HepG2 (cell line): Measurements from ENCODE around the gene AUP1.

Experiments used
- EP300 ChIP-seq, 3 experiments: sonication (generic) in 1 of 3; formaldehyde crosslinking in 1 of 3; IDR thresholded peaks; 2 replicates each; pipeline versions ENCODE4 v1.5.1 to v1.6.1; 2011 to 2020; ENCODE audit warnings: low read depth in 2 of 3, low read length in 2 of 3, borderline replicate concordance in 1 of 3, improper control_type of control experiment in 1 of 3, mild to moderate bottlenecking in 1 of 3, missing genetic modification reagents in 1 of 3, moderate library complexity in 1 of 3
- MAFF ChIP-seq: IDR thresholded peaks from 2 replicates; pipeline ENCODE4 v1.6.1; 2011; ENCODE audit warnings: low read depth, low read length, improper control_type of control experiment
- NFRKB ChIP-seq: fragments of 450-650 bp; IDR thresholded peaks from 2 replicates; pipeline ENCODE4 v1.6.1; 2017
- SMAD1 ChIP-seq: sonication (generic); formaldehyde crosslinking; IDR thresholded peaks from 2 replicates; pipeline ENCODE4 v1.4.0; 2020; ENCODE audit warnings: missing genetic modification reagents, low read depth, mild to moderate bottlenecking, borderline replicate concordance
- SNRNP70 ChIP-seq: fragments of 200-400 bp; formaldehyde crosslinking; IDR thresholded peaks from 2 replicates; pipeline ENCODE4 v1.6.1; 2017; ENCODE audit warnings: mild to moderate bottlenecking, low read depth, low read length, moderate library complexity
- SOX6 ChIP-seq, 2 experiments: fragments of 450-650 bp in 1 of 2; sonication (generic) in 1 of 2; formaldehyde crosslinking in 1 of 2; IDR thresholded peaks; 2 replicates each; pipeline versions ENCODE4 v1.4.0 to v1.6.1; 2017 to 2020; ENCODE audit warnings: antibody characterized with exemption in 1 of 2, mild to moderate bottlenecking in 1 of 2, missing genetic modification reagents in 1 of 2
- ZBTB7A ChIP-seq: sonication (generic); formaldehyde crosslinking; IDR thresholded peaks from 2 replicates; pipeline ENCODE4 v1.8.0; 2022; ENCODE audit warnings: mild to moderate bottlenecking, missing genetic modification reagents
- ZC3H13 ChIP-seq: sonication (generic); formaldehyde crosslinking; IDR thresholded peaks from 2 replicates; pipeline ENCODE4 v1.8.1; 2023; ENCODE audit warnings: mild to moderate bottlenecking, missing genetic modification reagents, moderate library complexity
- ZFP1 ChIP-seq: IDR thresholded peaks from 2 replicates; pipeline ENCODE4 v1.6.1; 2016
- ZFP36L2 ChIP-seq: sonication (generic); formaldehyde crosslinking; IDR thresholded peaks from 2 replicates; pipeline ENCODE4 v1.4.0; 2020; ENCODE audit warnings: missing genetic modification reagents
- ZNF431 ChIP-seq: sonication (generic); formaldehyde crosslinking; IDR thresholded peaks from 2 replicates; pipeline ENCODE4 v1.9.0; 2022; ENCODE audit warnings: missing genetic modification reagents, low read depth, mild to moderate bottlenecking, borderline replicate concordance
- TF ChIP-seq, protein P1 (sequence below): sonication (generic); formaldehyde crosslinking; IDR thresholded peaks from 2 replicates; pipeline ENCODE4 v1.5.0; 2020; ENCODE audit warnings: mild to moderate bottlenecking, missing genetic modification reagents, moderate library complexity

DNA sequence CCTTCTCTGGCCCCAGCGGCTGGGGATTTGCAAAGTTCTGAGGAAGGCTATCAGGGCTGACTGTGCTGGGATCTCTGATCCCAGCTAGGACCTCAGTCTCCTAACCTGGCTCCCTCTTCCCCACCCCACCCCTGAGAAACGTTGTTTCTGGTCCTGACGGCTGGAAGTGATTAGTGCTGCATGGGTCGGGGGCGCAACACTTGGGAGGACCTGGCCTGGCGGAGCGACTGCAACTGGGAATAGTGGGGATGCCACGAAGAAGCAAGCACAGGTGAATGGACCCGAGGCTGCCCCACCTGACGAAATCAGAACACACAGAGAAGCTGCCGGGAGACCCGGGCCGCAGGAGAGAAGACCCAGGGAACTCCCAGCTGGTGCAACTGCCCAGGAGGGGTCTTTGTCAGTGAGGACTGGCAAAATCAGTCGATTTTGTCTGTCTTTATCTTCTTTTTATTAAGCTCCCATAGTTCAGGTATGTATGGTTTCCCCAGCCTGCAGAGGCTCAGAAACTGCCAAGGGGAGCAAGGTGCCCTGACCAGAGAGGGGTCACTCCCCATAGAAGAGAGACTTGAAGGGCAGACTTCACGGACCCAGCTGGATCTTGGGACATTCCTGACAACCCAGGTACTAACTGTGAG lies 29.4 kb downstream of the AUP1 start:
- TF ChIP-seq, protein P1, sequence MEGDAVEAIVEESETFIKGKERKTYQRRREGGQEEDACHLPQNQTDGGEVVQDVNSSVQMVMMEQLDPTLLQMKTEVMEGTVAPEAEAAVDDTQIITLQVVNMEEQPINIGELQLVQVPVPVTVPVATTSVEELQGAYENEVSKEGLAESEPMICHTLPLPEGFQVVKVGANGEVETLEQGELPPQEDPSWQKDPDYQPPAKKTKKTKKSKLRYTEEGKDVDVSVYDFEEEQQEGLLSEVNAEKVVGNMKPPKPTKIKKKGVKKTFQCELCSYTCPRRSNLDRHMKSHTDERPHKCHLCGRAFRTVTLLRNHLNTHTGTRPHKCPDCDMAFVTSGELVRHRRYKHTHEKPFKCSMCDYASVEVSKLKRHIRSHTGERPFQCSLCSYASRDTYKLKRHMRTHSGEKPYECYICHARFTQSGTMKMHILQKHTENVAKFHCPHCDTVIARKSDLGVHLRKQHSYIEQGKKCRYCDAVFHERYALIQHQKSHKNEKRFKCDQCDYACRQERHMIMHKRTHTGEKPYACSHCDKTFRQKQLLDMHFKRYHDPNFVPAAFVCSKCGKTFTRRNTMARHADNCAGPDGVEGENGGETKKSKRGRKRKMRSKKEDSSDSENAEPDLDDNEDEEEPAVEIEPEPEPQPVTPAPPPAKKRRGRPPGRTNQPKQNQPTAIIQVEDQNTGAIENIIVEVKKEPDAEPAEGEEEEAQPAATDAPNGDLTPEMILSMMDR (CRISPR knock-in tag): no peak
- TF ChIP-seq SNRNP70 (no peak), ZFP36L2 (no peak), ZFP1 (no peak), SMAD1 (CRISPR knock-in tag) (no peak), ZNF431 (no peak), ZBTB7A (no peak), SOX6 (IDR thresholded peaks at IDR 0.05) (no peak), SOX6 (CRISPR knock-in tag; IDR thresholded peaks at IDR 0.05) (no peak), EP300 (IDR thresholded peaks at IDR 0.05; ENCODE audit: low read depth in 2 of 2, low read length in 2 of 2) (no peak), EP300 (CRISPR knock-in tag; IDR thresholded peaks at IDR 0.05; ENCODE audit: borderline replicate concordance) (no peak), MAFF (no peak), ZC3H13 (CRISPR knock-in tag) (no peak), NFRKB (no peak)
